GM12801 (cell line): ENCODE measurements around the gene DAB1.

Experiments used
- TF ChIP-seq, protein P1 (sequence below): IDR thresholded peaks from one replicate; pipeline ENCODE4 v1.5.1; 2011; ENCODE audit warnings: control low read depth; ENCODE audit not compliant: insufficient read length; ENCODE audit errors: extremely low read depth

The DAB1 gene

DNA sequence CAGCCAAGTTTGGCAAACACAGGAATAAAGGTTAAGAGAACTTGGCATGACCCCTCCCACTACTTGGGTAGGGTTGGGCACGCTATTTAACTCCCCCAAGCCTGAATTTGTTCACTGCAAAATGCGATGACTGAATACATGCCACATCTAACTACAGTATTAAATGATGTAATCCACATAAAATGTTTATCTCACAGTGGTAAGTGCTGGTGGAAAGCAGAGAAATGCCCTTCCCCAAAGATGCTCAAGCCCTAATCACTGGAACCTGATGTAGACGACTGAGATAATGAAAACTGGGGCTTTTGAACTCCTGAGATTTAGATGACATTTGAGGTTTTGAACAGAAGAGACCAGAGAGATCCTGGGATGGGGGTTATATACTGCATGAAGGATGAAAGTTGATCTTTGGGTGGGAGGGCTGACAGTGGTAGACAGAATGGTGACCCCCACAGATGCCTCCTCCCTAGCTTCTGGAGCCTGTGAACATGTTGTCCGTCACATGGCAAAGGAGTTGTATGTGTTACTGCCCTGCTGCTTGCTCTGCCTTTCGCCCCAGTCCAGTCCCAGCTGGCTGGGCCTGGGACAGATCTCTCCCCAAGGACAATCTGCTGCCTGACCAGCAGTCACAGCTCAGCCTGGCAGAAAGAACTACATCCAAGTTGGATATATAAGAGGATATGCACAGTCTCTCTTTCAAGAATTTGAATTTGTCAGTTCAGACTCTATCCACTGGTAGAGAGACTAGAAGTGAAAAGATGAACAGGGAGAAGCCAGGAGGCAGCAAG lies 120.9 kb downstream of the DAB1 start:
- TF ChIP-seq, protein P1, sequence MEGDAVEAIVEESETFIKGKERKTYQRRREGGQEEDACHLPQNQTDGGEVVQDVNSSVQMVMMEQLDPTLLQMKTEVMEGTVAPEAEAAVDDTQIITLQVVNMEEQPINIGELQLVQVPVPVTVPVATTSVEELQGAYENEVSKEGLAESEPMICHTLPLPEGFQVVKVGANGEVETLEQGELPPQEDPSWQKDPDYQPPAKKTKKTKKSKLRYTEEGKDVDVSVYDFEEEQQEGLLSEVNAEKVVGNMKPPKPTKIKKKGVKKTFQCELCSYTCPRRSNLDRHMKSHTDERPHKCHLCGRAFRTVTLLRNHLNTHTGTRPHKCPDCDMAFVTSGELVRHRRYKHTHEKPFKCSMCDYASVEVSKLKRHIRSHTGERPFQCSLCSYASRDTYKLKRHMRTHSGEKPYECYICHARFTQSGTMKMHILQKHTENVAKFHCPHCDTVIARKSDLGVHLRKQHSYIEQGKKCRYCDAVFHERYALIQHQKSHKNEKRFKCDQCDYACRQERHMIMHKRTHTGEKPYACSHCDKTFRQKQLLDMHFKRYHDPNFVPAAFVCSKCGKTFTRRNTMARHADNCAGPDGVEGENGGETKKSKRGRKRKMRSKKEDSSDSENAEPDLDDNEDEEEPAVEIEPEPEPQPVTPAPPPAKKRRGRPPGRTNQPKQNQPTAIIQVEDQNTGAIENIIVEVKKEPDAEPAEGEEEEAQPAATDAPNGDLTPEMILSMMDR, result no peak

DNA sequence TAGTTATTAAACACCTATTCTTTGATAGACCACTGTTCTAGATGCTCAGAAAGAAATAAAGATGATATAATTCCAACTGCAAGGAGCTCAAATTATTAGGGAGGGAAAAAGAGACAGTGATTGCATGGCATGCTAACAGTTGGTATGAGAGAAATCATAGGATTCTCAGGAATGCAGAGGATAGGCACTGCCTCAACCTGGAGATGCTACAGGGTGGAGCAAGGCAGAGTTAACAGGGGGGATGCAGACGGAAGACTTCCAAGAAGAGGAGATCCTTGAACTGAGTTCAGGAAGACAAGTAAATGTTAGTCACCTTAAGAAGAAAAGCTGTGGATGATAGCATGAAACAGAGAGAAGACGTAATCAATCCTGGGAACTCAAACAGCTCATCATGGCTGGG lies 123.7 kb downstream of the DAB1 start:
- TF ChIP-seq, protein P1, result no peak

DNA sequence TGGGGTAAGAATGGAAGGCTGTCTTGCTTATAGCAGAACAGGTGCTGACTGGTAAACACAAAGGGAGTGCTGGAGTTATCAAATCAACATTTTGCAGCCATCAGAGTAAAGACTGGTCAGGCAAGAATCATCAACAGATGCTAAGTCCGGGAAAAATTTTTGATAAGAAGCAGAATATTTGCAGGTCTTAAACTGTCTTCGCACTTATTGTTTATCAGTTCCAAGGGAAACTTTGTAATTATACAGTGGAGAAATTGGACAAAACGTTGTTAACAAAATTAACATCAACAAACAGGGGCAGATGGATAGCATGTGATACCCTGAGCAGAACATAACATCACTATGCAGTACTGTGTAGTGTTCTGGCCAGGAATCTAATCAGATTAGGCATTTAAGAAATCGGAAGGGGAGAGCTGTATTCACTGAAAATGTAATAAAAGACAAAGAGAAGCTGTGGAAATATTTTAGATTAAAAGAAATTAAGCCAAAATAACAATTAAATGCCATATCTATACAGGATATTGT lies 127.1 kb downstream of the DAB1 start:
- TF ChIP-seq, protein P1, result no peak

DNA sequence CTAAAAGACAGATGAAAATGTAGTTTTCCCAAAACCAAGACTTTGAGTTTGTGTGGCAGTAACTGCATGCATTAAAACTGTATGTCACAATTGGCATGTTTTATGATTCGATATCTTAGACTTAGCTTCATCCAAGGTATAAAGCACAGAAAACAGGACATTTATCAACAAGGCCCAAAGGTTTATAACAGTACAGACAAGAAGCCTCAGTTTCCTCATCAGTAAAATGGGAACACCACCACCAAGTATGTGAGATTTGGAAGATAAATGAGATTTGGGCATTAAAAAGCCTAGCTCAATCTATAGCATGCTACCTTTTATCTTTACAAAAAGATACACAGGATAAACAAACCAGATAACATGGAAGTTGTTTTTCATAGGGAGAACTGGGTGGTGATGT lies 128.5 kb downstream of the DAB1 start:
- TF ChIP-seq, protein P1, result no peak

DNA sequence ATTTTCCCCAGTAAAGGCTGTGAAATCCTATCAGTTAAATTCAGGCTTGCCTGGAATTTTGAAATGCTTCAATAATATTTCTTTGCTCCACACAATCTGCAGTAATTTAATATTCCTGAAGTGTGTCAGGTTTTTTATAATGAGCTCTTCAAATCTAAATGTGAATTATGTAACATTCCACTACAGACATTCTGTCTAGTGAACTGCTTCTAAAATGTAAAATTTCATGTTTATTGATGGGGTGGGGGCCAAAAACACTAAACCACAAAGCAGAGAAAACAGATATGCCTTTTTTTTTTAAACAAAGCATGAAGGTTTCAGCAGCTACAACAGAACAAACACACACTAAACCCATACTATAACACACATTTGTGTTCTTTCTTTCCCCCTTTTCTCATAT lies 129.7 kb downstream of the DAB1 start:
- TF ChIP-seq, protein P1, result no peak

DNA sequence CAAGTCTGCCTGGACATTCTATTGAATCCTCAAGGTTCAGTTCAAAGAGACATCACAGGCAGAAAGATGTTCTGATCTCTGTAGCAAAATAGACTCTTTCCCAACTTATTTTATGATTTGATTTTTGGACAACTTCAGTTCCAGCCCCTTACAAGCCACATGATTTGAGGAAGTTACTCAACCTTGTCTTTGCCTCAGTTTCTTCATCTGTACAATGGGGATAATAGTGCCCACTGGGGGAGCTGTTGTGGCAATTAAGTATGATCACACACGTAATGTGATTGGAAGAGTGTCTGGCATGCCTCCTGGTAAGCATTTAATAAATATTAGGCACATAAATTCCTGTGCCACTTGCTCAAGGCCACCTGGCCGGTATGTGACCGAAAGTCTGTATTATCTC lies 130.6 kb downstream of the DAB1 start:
- TF ChIP-seq, protein P1, result no peak

DNA sequence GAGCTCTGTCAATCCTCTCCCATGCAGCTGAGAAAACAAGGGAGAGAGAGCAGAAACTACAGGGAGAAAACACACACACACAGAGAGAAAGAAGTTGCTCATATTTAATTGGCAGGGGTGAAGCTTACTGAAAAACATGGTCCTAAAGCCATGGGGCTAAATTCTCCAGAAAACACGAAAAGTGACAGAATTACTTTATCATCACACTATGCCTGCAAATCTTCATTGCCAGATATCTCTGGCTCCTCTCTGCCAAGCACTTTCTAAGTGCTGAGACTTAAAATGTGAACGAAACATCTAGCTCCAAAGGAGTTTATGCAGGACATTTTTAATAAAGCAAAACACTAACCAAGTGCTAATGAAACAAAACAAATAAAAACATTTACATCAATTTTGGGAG lies 134.1 kb downstream of the DAB1 start:
- TF ChIP-seq, protein P1, result no peak
